HG03575 (cell line): ENCODE measurements around the gene ALOX12.
A peak's percentile ranks its signal among the peaks of the same experiment; 100 is the strongest.

Experiments used
- ATAC-seq: cut with Tn5 transposase; IDR thresholded peaks from one replicate; pipeline ENCODE4 v1.9.1; 2021; ENCODE audit not compliant: unreplicated experiment, insufficient number of reproducible peaks, low FRiP score; ENCODE audit errors: extremely low read depth

ALOX12 gene

GRCh38 chr17:6998855-6999508 is 3.1 kb downstream of the ALOX12 start:
- ATAC-seq, result no peak

GRCh38 chr17:7001318-7001961 is 5.6 kb downstream of the ALOX12 start:
- ATAC-seq, result no peak

GRCh38 chr17:7002288-7003047 is 6.6 kb downstream of the ALOX12 start:
- ATAC-seq, result no peak

- no peak for ATAC-seq
These were observed 7.9 kb downstream of the ALOX12 start for GRCh38 chr17:7003745-7004144.

GRCh38 chr17:7004398-7005253 is 8.8 kb downstream of the ALOX12 start:
- no peak for ATAC-seq

GRCh38 chr17:7005716-7006115 is 9.9 kb downstream of the ALOX12 start:
- no peak for ATAC-seq

GRCh38 chr17:7007143-7007542 is 11.3 kb downstream of the ALOX12 start:
- ATAC-seq, result no peak

- no peak for ATAC-seq
These were observed 14.7 kb downstream of the ALOX12 start for GRCh38 chr17:7010523-7010922.

GRCh38 chr17:7011415-7011814 is 15.6 kb downstream of the ALOX12 start:
- ATAC-seq, result no peak

GRCh38 chr17:7011942-7012254 is 16.0 kb downstream of the ALOX12 start:
- no peak for ATAC-seq

- peak; percentile 30 for ATAC-seq
These were observed 18.6 kb downstream of the ALOX12 start for GRCh38 chr17:7014261-7014994.

- peak; percentile 9 for ATAC-seq
These were observed 19.4 kb downstream of the ALOX12 start for GRCh38 chr17:7014995-7015958.

- no peak for ATAC-seq
These were observed 20.6 kb downstream of the ALOX12 start for GRCh38 chr17:7016418-7016817.

- ATAC-seq, result no peak
These were observed 21.3 kb downstream of the ALOX12 start for GRCh38 chr17:7016886-7017826.

- no peak for ATAC-seq
These were observed 22.0 kb downstream of the ALOX12 start for GRCh38 chr17:7017827-7018200.

GRCh38 chr17:7018331-7018964 is 22.6 kb downstream of the ALOX12 start:
- no peak for ATAC-seq
